CD4-positive, alpha-beta T cell (primary cell): ENCODE measurements around the gene NDEL1. TPM values are rescaled to one million over a fixed set of nuclear protein-coding genes. Genes with fewer than 3 reads are reported as not detected.
A peak's percentile ranks its signal among the peaks of the same experiment; 100 is the strongest.
"Not testable (repeated sequence)": the region's sequence is repeated elsewhere in the genome, so short reads cannot be mapped to it uniquely, and the experiment has no call there.

Source experiments
- ATAC-seq: fragments of 200-7000 bp; cut with Tn5 transposase; one replicate; pipeline ENCODE4 v1.10.0; 2022; ENCODE audit warnings: mild to moderate bottlenecking; ENCODE audit not compliant: poor library complexity
- CTCF ChIA-PET: fragments of 350-600 bp; sonication (Branson Sonifier 250); formaldehyde crosslinking; loops from one replicate; lab custom pipeline; 2021; ENCODE audit warnings: antibody characterized with exemption, inconsistent platforms; lab: Charles Lee
- POLR2A ChIA-PET: fragments of 350-600 bp; sonication (Branson Sonifier 250); formaldehyde crosslinking; loops from one replicate; lab custom pipeline; 2021; ENCODE audit warnings: antibody characterized with exemption, inconsistent platforms; lab: Charles Lee
- DNase-seq, 14 experiments: peaks; one replicate each; pipeline ENCODE4 v3.0.0-alpha.2; 2013 to 2020; ENCODE audit warnings: mixed read lengths in 2 of 14
- H3K27ac ChIP-seq, 2 donors: one replicate each; pipeline versions ENCODE4 v1.5.1 to v1.7.0; 2013; ENCODE audit warnings: low read length in 2 of 2, low read depth in 1 of 2, mild to moderate bottlenecking in 1 of 2
- H3K27me3 ChIP-seq, 2 experiments: 1 replicate in 1 of 2; 2 replicates in 1 of 2; pipeline versions ENCODE4 v1.6.1 to v1.7.0; 2013; ENCODE audit warnings: low read length in 2 of 2, control low read depth in 1 of 2, mild to moderate bottlenecking in 1 of 2, moderate library complexity in 1 of 2; ENCODE audit not compliant: insufficient read depth in 2 of 2, control insufficient read depth in 1 of 2
- H3K36me3 ChIP-seq: one replicate; pipeline ENCODE4 v1.6.1; 2013; ENCODE audit warnings: low read length, control low read depth; ENCODE audit not compliant: insufficient read depth
- H3K4me1 ChIP-seq: one replicate; pipeline ENCODE4 v1.6.1; 2013; ENCODE audit warnings: low read length, control low read depth; ENCODE audit not compliant: insufficient read depth
- H3K4me3 ChIP-seq: one replicate; pipeline ENCODE4 v1.5.1; 2013; ENCODE audit warnings: mild to moderate bottlenecking, low read length, moderate library complexity
- H3K9me3 ChIP-seq, 2 experiments: 1 replicate in 1 of 2; 2 replicates in 1 of 2; pipeline versions ENCODE4 v1.6.1 to v1.7.0; 2013; ENCODE audit warnings: low read length in 2 of 2, mild to moderate bottlenecking in 2 of 2, control low read depth in 1 of 2, moderate library complexity in 1 of 2; ENCODE audit not compliant: control insufficient read depth in 1 of 2, insufficient read depth in 1 of 2
- H3K27ac Mint-ChIP-seq: one replicate; pipeline ENCODE4 v1.8.0; 2020; ENCODE audit warnings: mixed read lengths
- H3K27me3 Mint-ChIP-seq: one replicate; pipeline ENCODE4 v1.8.0; 2021; ENCODE audit warnings: mixed read lengths
- H3K36me3 Mint-ChIP-seq: one replicate; pipeline ENCODE4 v1.8.0; 2021; ENCODE audit warnings: low read depth, mixed read lengths
- H3K4me1 Mint-ChIP-seq: one replicate; pipeline ENCODE4 v1.8.0; 2021; ENCODE audit warnings: low read depth, mixed read lengths
- H3K4me3 Mint-ChIP-seq: one replicate; pipeline ENCODE4 v1.8.0; 2020; ENCODE audit warnings: mild to moderate bottlenecking, mixed read lengths
- H3K9me3 Mint-ChIP-seq: one replicate; pipeline ENCODE4 v1.8.0; 2020; ENCODE audit warnings: mixed read lengths
- CTCF ChIP-seq: fragments of 200-600 bp; IDR thresholded peaks from one replicate; pipeline ENCODE4 v1.8.0; 2022; ENCODE audit warnings: antibody characterized with exemption, mild to moderate bottlenecking
- intact Hi-C, 2 experiments: fragments of 100-400 bp; cut with DNase I in 1 of 2; cut with micrococcal nuclease in 1 of 2; formaldehyde crosslinking; loops; one replicate each; pipeline versions ENCODE4 v1.15.1 to v1.9.0; 2023 to 2025; cut with DNase I, micrococcal nuclease
- total RNA-seq, 174 experiments: library from RNA in 2 of 174; stranded (reverse) in 2 of 174; gene quantifications; one replicate each; pipeline ENCODE4 v1.2.3 and lab custom pipeline; 2021 to 2026

The NDEL1 gene
- total RNA-seq, 2 experiments from 2014 or later = 300 to 313 TPM

- no peak for ATAC-seq
- Mint-ChIP-seq H3K4me1 (peaks cover 11% of the 10 kb centered on the region), H3K4me3 (no peak overlapping the region), H3K27me3 (peaks cover 12% of the 10 kb centered on the region), H3K27ac (peak overlapping the region; percentile 83), H3K9me3 (no peaks in the 10 kb centered on the region), H3K36me3 (no peaks in the 10 kb centered on the region)
- CTCF ChIA-PET = interaction anchor here (3.4 kb wide), 1 partner anchor 10 kb away, joined by 14 read pairs; the partner anchor contains the start of gene RPL26
- Histone ChIP-seq H3K27ac (no peak overlapping the region), H3K36me3 (no peaks in the 10 kb centered on the region), H3K4me3 (no peak overlapping the region), H3K4me1 (peaks cover 17% of the 10 kb centered on the region), H3K9me3 (peaks cover 0 to 4% of the 10 kb centered on the region in 2 experiments), H3K27me3 (peaks cover 8 to 10% of the 10 kb centered on the region in 2 experiments)
- POLR2A ChIA-PET = interaction anchor here (0.8 to 1.5 kb wide), 3 partner anchors 8 to 49 kb away, joined by 3 to 6 read pairs (median 3); no protein-coding TSS in a partner anchor
- TF ChIP-seq CTCF = no peak
- peak in 1 of 14 experiments; percentile 37 for DNase-seq
- intact Hi-C loops = no loop called here
These were observed 42.8 kb upstream of the NDEL1 start for GRCh38 chr17:8392674-8393469.

- peak overlapping the region; percentile 39 for H3K4me3 Mint-ChIP-seq
These were observed 42.0 kb upstream of the NDEL1 start for GRCh38 chr17:8393470-8394231.

GRCh38 chr17:8394497-8394896 lies 41.2 kb upstream of the NDEL1 start:
- H3K36me3 Mint-ChIP-seq, DNase-seq, H3K4me3 Mint-ChIP-seq, H3K9me3 Mint-ChIP-seq, H3K27ac ChIP-seq, H3K9me3 ChIP-seq, H3K36me3 ChIP-seq, intact Hi-C loops, ATAC-seq, H3K4me3 ChIP-seq: not testable (repeated sequence)
- H3K4me1 ChIP-seq = peaks cover 17% of the 10 kb centered on the region
- H3K4me1 Mint-ChIP-seq = peaks cover 11% of the 10 kb centered on the region
- H3K27ac Mint-ChIP-seq = peak overlapping the region; percentile 30
- ChIA-PET CTCF (interaction anchor here (1.4 to 3.4 kb wide), 3 partner anchors 11 to 18 kb away, joined by 4 to 14 read pairs (median 5); partner anchors contain the start of genes KRABD2 and RPL26), POLR2A (interaction anchor here (0.7 to 1.6 kb wide), 4 partner anchors 11 to 1737 kb away, joined by 3 to 6 read pairs (median 4); partner anchors contain the start of genes KRABD2 and NDEL1)
- H3K27me3 Mint-ChIP-seq = peaks cover 18% of the 10 kb centered on the region
- peaks cover 14 to 16% of the 10 kb centered on the region in 2 experiments for H3K27me3 ChIP-seq

More at GRCh38 chr17:8393470-8394231, 42.0 kb upstream of the NDEL1 start:
- peaks cover 0 to 4% of the 10 kb centered on the region in 2 experiments for H3K9me3 ChIP-seq
- H3K4me1 Mint-ChIP-seq = peaks cover 11% of the 10 kb centered on the region
- ChIA-PET CTCF (interaction anchor here (0.5 to 3.4 kb wide), 4 partner anchors 10 to 19 kb away, joined by 3 to 14 read pairs (median 4); partner anchors contain the start of genes KRABD2 and RPL26), POLR2A (interaction anchor here (0.8 to 1.6 kb wide), 5 partner anchors 9 to 48 kb away, joined by 3 to 6 read pairs (median 5); partner anchors contain the start of gene NDEL1)
- DNase-seq = peak in 12 of 14 experiments; percentile 15 to 83 (median 33)
- H3K4me1 ChIP-seq = peaks cover 17% of the 10 kb centered on the region
- no peaks in the 10 kb centered on the region for H3K36me3 Mint-ChIP-seq
- TF ChIP-seq CTCF = no peak
- H3K4me3 ChIP-seq = no peak overlapping the region
- H3K27ac Mint-ChIP-seq = peak overlapping the region; percentile 83
- ATAC-seq = peak; percentile 99
- H3K9me3 Mint-ChIP-seq = no peaks in the 10 kb centered on the region
- H3K27me3 ChIP-seq = peaks cover 11% of the 10 kb centered on the region in 2 experiments
- intact Hi-C loops = no loop called here
- H3K36me3 ChIP-seq = no peaks in the 10 kb centered on the region
- no peak overlapping the region for H3K27ac ChIP-seq
- H3K27me3 Mint-ChIP-seq = peaks cover 18% of the 10 kb centered on the region
